Endothelial cell (in vitro differentiated cells): ENCODE data around the gene CDH23. TPM values are rescaled to one million over a fixed set of nuclear protein-coding genes. Genes with fewer than 3 reads are reported as not detected.

Source experiments
- DNase-seq: peaks from one replicate; pipeline ENCODE4 v3.0.0; 2021; ENCODE audit warnings: low spot score
- H3K27ac Mint-ChIP-seq: one replicate; pipeline ENCODE4 v1.8.0; 2021; ENCODE audit warnings: mixed read lengths, inconsistent platforms; ENCODE audit not compliant: unreplicated experiment
- H3K27me3 Mint-ChIP-seq: one replicate; pipeline ENCODE4 v1.8.0; 2021; ENCODE audit warnings: mild to moderate bottlenecking, moderate library complexity, mixed read lengths, inconsistent platforms; ENCODE audit not compliant: unreplicated experiment
- H3K36me3 Mint-ChIP-seq: one replicate; pipeline ENCODE4 v1.8.0; 2021; ENCODE audit warnings: mild to moderate bottlenecking, low read depth, mixed read lengths, inconsistent platforms; ENCODE audit not compliant: unreplicated experiment
- H3K4me1 Mint-ChIP-seq: one replicate; pipeline ENCODE4 v1.8.0; 2021; ENCODE audit warnings: mild to moderate bottlenecking, mixed read lengths, inconsistent platforms; ENCODE audit not compliant: unreplicated experiment
- H3K4me3 Mint-ChIP-seq: one replicate; pipeline ENCODE4 v1.8.0; 2021; ENCODE audit warnings: mild to moderate bottlenecking, mixed read lengths, inconsistent platforms; ENCODE audit not compliant: unreplicated experiment
- H3K9me3 Mint-ChIP-seq: one replicate; pipeline ENCODE4 v1.8.0; 2021; ENCODE audit warnings: mixed read lengths, inconsistent platforms; ENCODE audit not compliant: unreplicated experiment
- CTCF ChIP-seq: fragments of 200-600 bp; sonication (generic); IDR thresholded peaks from one replicate; pipeline ENCODE4 v1.5.0; 2021; ENCODE audit warnings: antibody characterized with exemption; ENCODE audit not compliant: unreplicated experiment
- total RNA-seq: library from RNA; stranded (reverse); fragmentation: NEBNext Ultra II Directional; extraction: Animal tissue kit (Norgen Biotek cat#: 25700); gene quantifications from one replicate; pipeline ENCODE4 v1.2.1, GENCODE V29; 2021; ENCODE audit not compliant: unreplicated experiment

CDH23 gene
- total RNA-seq, 1 donor from 2014 or later = 0.54 TPM

GRCh38 chr10:71753960-71754505 lies 357.3 kb downstream of the CDH23 start:
- no peak for DNase-seq
- Mint-ChIP-seq H3K4me1 (peaks cover 37% of the 10 kb centered on the region), H3K27me3 (peaks cover 8% of the 10 kb centered on the region), H3K9me3 (no peaks in the 10 kb centered on the region), H3K4me3 (no peak overlapping the region), H3K36me3 (peaks cover 23% of the 10 kb centered on the region), H3K27ac (no peak overlapping the region)
- no peak for TF ChIP-seq CTCF

- no peak for TF ChIP-seq CTCF
- Mint-ChIP-seq H3K4me1 (peaks cover 34% of the 10 kb centered on the region), H3K4me3 (no peak overlapping the region), H3K9me3 (no peaks in the 10 kb centered on the region), H3K36me3 (peaks cover 23% of the 10 kb centered on the region), H3K27ac (no peak overlapping the region), H3K27me3 (peaks cover 8% of the 10 kb centered on the region)
- DNase-seq = no peak
Measured at GRCh38 chr10:71754562-71754961, 357.8 kb downstream of the CDH23 start.

GRCh38 chr10:71755179-71755879 lies 358.6 kb downstream of the CDH23 start:
- peaks cover 10% of the 10 kb centered on the region for H3K27me3 Mint-ChIP-seq
- DNase-seq = no peak
- H3K27ac Mint-ChIP-seq = no peak overlapping the region

GRCh38 chr10:71756311-71757191 lies 359.8 kb downstream of the CDH23 start:
- Mint-ChIP-seq H3K9me3 (no peaks in the 10 kb centered on the region), H3K36me3 (peaks cover 25% of the 10 kb centered on the region), H3K4me1 (peaks cover 39% of the 10 kb centered on the region), H3K27me3 (peaks cover 12% of the 10 kb centered on the region), H3K4me3 (no peak overlapping the region), H3K27ac (no peak overlapping the region)
- no peak for DNase-seq
- no peak for TF ChIP-seq CTCF

More at GRCh38 chr10:71755179-71755879, 358.6 kb downstream of the CDH23 start:
- no peak for TF ChIP-seq CTCF
- H3K4me3 Mint-ChIP-seq = no peak overlapping the region
- peaks cover 24% of the 10 kb centered on the region for H3K36me3 Mint-ChIP-seq
- peaks cover 31% of the 10 kb centered on the region for H3K4me1 Mint-ChIP-seq
- no peaks in the 10 kb centered on the region for H3K9me3 Mint-ChIP-seq
